MM.1S (cell line): ENCODE results near the gene FAM193A.

Experiments used
- DNase-seq: peaks from one replicate; pipeline ENCODE4 v3.0.0-alpha.2; 2015
- H2AFZ ChIP-seq: fragments of 300-600 bp; sonication (generic); 2 replicates; pipeline ENCODE4 v1.6.0; 2016; ENCODE audit warnings: antibody characterized with exemption, low read length
- H3F3A ChIP-seq: fragments of 300-600 bp; sonication (generic); 2 replicates; pipeline ENCODE4 v1.6.1; 2016; ENCODE audit warnings: mild to moderate bottlenecking, antibody characterized with exemption, low read length, moderate library complexity, mixed read lengths; ENCODE audit not compliant: insufficient read depth
- H3K27ac ChIP-seq: fragments of 300-600 bp; sonication (generic); 2 replicates; pipeline ENCODE4 v1.5.1; 2016; ENCODE audit warnings: mild to moderate bottlenecking, low read length
- H3K27me3 ChIP-seq: fragments of 300-600 bp; sonication (generic); replicated peaks from 2 replicates; pipeline ENCODE4 v1.6.0; 2016; ENCODE audit warnings: low read length; ENCODE audit not compliant: insufficient read depth
- H3K36me3 ChIP-seq: fragments of 300-600 bp; sonication (generic); replicated peaks from 2 replicates; pipeline ENCODE4 v1.6.1; 2016; ENCODE audit warnings: mild to moderate bottlenecking, low read length, mixed read lengths; ENCODE audit not compliant: insufficient read depth
- H3K4me1 ChIP-seq: fragments of 300-600 bp; sonication (generic); 2 replicates; pipeline ENCODE4 v1.6.1; 2016; ENCODE audit warnings: low read length, mixed read lengths
- H3K4me2 ChIP-seq: fragments of 300-600 bp; sonication (generic); 2 replicates; pipeline ENCODE4 v1.6.0; 2016; ENCODE audit warnings: low read depth, low read length
- H3K4me3 ChIP-seq: fragments of 300-600 bp; sonication (generic); 2 replicates; pipeline ENCODE4 v1.5.1; 2016; ENCODE audit warnings: low read length, mixed read lengths
- H3K79me2 ChIP-seq: fragments of 300-600 bp; sonication (generic); 2 replicates; pipeline ENCODE4 v1.6.1; 2016; ENCODE audit warnings: mixed run types, low read length, mixed read lengths
- H3K9ac ChIP-seq: fragments of 300-600 bp; sonication (generic); 2 replicates; pipeline ENCODE4 v1.6.1; 2016; ENCODE audit warnings: low read length, mixed read lengths
- H3K9me2 ChIP-seq: fragments of 300-600 bp; sonication (generic); replicated peaks from 2 replicates; pipeline ENCODE4 v1.6.1; 2016; ENCODE audit warnings: mild to moderate bottlenecking, low read length, mixed read lengths; ENCODE audit not compliant: insufficient read depth
- H3K9me3 ChIP-seq: fragments of 300-600 bp; sonication (generic); replicated peaks from 2 replicates; pipeline ENCODE4 v1.6.1; 2016; ENCODE audit warnings: mild to moderate bottlenecking, low read length, mixed read lengths; ENCODE audit not compliant: insufficient read depth
- H4K20me1 ChIP-seq: fragments of 300-600 bp; sonication (generic); 2 replicates; pipeline ENCODE4 v1.6.1; 2016; ENCODE audit warnings: mild to moderate bottlenecking, low read length, moderate library complexity, mixed read lengths; ENCODE audit not compliant: insufficient read depth
- CTCF ChIP-seq: fragments of 300-600 bp; sonication (generic); IDR thresholded peaks from 2 replicates; pipeline ENCODE4 v1.5.1; 2016; ENCODE audit warnings: antibody characterized with exemption, low read length, mixed read lengths
- EZH2 ChIP-seq: fragments of 300-600 bp; sonication (generic); optimal IDR thresholded peaks from 2 replicates; pipeline ENCODE3; 2017; ENCODE audit warnings: low read depth, mild to moderate bottlenecking, antibody characterized with exemption, low read length, mixed read lengths
- EZH2phosphoT487 ChIP-seq: fragments of 300-600 bp; sonication (generic); IDR thresholded peaks from 2 replicates; pipeline ENCODE4 v1.6.1; 2018; ENCODE audit warnings: antibody characterized with exemption, low read length

FAM193A gene

GRCh38 chr4:2733001-2733843, 196.8 kb downstream of the FAM193A start:
- no peaks in the 10 kb centered on the region for H3K27me3 ChIP-seq
- no peaks in the 10 kb centered on the region; the same call in 1 of the 2 replicates for H3K36me3 ChIP-seq
- no peak overlapping the region for H3K4me2 ChIP-seq
- H3K79me2 ChIP-seq: no peaks in the 10 kb centered on the region
- no peaks in the 10 kb centered on the region for H3K4me1 ChIP-seq
- no peak overlapping the region for H3K4me3 ChIP-seq
- H3K9me3 ChIP-seq: no peaks in the 10 kb centered on the region
- no peak for DNase-seq
- H3F3A ChIP-seq: no peaks in the 10 kb centered on the region
- H3K27ac ChIP-seq: no peak overlapping the region
- H3K9me2 ChIP-seq: no peaks in the 10 kb centered on the region
- TF ChIP-seq EZH2phosphoT487: no peak
- TF ChIP-seq CTCF: no peak
- TF ChIP-seq EZH2: no peak
- H3K9ac ChIP-seq: no peak overlapping the region
- no peaks in the 10 kb centered on the region for H4K20me1 ChIP-seq
- no peak overlapping the region for H2AFZ ChIP-seq

- Histone ChIP-seq H3K9ac (no peak overlapping the region), H3F3A (no peaks in the 10 kb centered on the region), H3K4me3 (no peak overlapping the region), H2AFZ (no peak overlapping the region), H3K79me2 (no peaks in the 10 kb centered on the region), H3K36me3 (no peaks in the 10 kb centered on the region; the same call in 1 of the 2 replicates), H3K4me1 (no peaks in the 10 kb centered on the region), H3K27me3 (no peaks in the 10 kb centered on the region), H3K9me2 (no peaks in the 10 kb centered on the region), H3K27ac (no peak overlapping the region), H4K20me1 (no peaks in the 10 kb centered on the region), H3K4me2 (no peak overlapping the region), H3K9me3 (no peaks in the 10 kb centered on the region)
- DNase-seq: no peak
- TF ChIP-seq EZH2phosphoT487: no peak
- no peak for TF ChIP-seq CTCF
- no peak for TF ChIP-seq EZH2
These were observed 197.6 kb downstream of the FAM193A start for GRCh38 chr4:2733844-2734574.

- Histone ChIP-seq H3K27ac (no peak overlapping the region), H4K20me1 (no peaks in the 10 kb centered on the region), H3K4me3 (no peak overlapping the region), H3K79me2 (no peaks in the 10 kb centered on the region), H3K36me3 (no peaks in the 10 kb centered on the region; the same call in 1 of the 2 replicates), H3K4me2 (no peak overlapping the region), H3K9ac (no peak overlapping the region), H3K9me2 (no peaks in the 10 kb centered on the region), H3K27me3 (no peaks in the 10 kb centered on the region), H3K4me1 (no peaks in the 10 kb centered on the region), H3K9me3 (no peaks in the 10 kb centered on the region), H3F3A (no peaks in the 10 kb centered on the region), H2AFZ (no peak overlapping the region)
- no peak for DNase-seq
- no peak for TF ChIP-seq EZH2phosphoT487
These were observed 198.2 kb downstream of the FAM193A start for GRCh38 chr4:2734612-2735011.
